ENCODE data around the gene GSE1. TPM values are rescaled to one million over a fixed set of nuclear protein-coding genes. Genes with fewer than 3 reads are reported as not detected.

The GSE1 gene
- total and polyA plus RNA-seq, 2 of the 13 experiments (the other 11 are each of a cell fraction or from before 2014, with no cell fraction given): 16.1 to 31.2 TPM

- peak; percentile 41 for TF ChIP-seq SP4 (CRISPR knock-in tag; IDR thresholded peaks at IDR 0.05)
- TF ChIP-seq TOPORS (CRISPR knock-in tag; IDR thresholded peaks at IDR 0.05): 0 out of 2 replicates have a peak, but pooled peaks have one; percentile 50
- TF ChIP-seq SMAD3 (CRISPR knock-in tag; IDR thresholded peaks at IDR 0.05): 0 out of 2 replicates have a peak, but pooled peaks have one; percentile 30
- no peak for TF ChIP-seq ZBTB21 (CRISPR knock-in tag; IDR thresholded peaks at IDR 0.05)
- TF ChIP-seq ZNF580 (CRISPR knock-in tag; IDR thresholded peaks at IDR 0.05; ENCODE audit: borderline replicate concordance, low read depth): 0 out of 2 replicates have a peak, but pooled peaks have one; percentile 18
- TF ChIP-seq, protein P1, sequence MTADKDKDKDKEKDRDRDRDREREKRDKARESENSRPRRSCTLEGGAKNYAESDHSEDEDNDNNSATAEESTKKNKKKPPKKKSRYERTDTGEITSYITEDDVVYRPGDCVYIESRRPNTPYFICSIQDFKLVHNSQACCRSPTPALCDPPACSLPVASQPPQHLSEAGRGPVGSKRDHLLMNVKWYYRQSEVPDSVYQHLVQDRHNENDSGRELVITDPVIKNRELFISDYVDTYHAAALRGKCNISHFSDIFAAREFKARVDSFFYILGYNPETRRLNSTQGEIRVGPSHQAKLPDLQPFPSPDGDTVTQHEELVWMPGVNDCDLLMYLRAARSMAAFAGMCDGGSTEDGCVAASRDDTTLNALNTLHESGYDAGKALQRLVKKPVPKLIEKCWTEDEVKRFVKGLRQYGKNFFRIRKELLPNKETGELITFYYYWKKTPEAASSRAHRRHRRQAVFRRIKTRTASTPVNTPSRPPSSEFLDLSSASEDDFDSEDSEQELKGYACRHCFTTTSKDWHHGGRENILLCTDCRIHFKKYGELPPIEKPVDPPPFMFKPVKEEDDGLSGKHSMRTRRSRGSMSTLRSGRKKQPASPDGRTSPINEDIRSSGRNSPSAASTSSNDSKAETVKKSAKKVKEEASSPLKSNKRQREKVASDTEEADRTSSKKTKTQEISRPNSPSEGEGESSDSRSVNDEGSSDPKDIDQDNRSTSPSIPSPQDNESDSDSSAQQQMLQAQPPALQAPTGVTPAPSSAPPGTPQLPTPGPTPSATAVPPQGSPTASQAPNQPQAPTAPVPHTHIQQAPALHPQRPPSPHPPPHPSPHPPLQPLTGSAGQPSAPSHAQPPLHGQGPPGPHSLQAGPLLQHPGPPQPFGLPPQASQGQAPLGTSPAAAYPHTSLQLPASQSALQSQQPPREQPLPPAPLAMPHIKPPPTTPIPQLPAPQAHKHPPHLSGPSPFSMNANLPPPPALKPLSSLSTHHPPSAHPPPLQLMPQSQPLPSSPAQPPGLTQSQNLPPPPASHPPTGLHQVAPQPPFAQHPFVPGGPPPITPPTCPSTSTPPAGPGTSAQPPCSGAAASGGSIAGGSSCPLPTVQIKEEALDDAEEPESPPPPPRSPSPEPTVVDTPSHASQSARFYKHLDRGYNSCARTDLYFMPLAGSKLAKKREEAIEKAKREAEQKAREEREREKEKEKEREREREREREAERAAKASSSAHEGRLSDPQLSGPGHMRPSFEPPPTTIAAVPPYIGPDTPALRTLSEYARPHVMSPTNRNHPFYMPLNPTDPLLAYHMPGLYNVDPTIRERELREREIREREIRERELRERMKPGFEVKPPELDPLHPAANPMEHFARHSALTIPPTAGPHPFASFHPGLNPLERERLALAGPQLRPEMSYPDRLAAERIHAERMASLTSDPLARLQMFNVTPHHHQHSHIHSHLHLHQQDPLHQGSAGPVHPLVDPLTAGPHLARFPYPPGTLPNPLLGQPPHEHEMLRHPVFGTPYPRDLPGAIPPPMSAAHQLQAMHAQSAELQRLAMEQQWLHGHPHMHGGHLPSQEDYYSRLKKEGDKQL (CRISPR knock-in tag; IDR thresholded peaks at IDR 0.05; ENCODE audit: low read depth): no peak
- no peak for TF ChIP-seq NFE2 (CRISPR knock-in tag; IDR thresholded peaks at IDR 0.05)
- TF ChIP-seq, protein P2, sequence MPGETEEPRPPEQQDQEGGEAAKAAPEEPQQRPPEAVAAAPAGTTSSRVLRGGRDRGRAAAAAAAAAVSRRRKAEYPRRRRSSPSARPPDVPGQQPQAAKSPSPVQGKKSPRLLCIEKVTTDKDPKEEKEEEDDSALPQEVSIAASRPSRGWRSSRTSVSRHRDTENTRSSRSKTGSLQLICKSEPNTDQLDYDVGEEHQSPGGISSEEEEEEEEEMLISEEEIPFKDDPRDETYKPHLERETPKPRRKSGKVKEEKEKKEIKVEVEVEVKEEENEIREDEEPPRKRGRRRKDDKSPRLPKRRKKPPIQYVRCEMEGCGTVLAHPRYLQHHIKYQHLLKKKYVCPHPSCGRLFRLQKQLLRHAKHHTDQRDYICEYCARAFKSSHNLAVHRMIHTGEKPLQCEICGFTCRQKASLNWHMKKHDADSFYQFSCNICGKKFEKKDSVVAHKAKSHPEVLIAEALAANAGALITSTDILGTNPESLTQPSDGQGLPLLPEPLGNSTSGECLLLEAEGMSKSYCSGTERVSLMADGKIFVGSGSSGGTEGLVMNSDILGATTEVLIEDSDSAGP (CRISPR knock-in tag; IDR thresholded peaks at IDR 0.05; ENCODE audit: borderline replicate concordance): peak; percentile 0; the same call in 1 of the 2 replicates
- peak; percentile 38; the same call in 1 of the 2 replicates for TF ChIP-seq ZNF607 (CRISPR knock-in tag; IDR thresholded peaks at IDR 0.05; ENCODE audit: borderline replicate concordance)
- TF ChIP-seq ZBTB40 (IDR thresholded peaks at IDR 0.05): no peak
- no peak for TF ChIP-seq ZBTB40 (CRISPR knock-in tag; IDR thresholded peaks at IDR 0.05)
Observed at GRCh38 chr16:85611444-85612190, 1.5 kb upstream of the GSE1 start (continued).
